ENCODE data around the gene HCFC1R1.

DNA sequence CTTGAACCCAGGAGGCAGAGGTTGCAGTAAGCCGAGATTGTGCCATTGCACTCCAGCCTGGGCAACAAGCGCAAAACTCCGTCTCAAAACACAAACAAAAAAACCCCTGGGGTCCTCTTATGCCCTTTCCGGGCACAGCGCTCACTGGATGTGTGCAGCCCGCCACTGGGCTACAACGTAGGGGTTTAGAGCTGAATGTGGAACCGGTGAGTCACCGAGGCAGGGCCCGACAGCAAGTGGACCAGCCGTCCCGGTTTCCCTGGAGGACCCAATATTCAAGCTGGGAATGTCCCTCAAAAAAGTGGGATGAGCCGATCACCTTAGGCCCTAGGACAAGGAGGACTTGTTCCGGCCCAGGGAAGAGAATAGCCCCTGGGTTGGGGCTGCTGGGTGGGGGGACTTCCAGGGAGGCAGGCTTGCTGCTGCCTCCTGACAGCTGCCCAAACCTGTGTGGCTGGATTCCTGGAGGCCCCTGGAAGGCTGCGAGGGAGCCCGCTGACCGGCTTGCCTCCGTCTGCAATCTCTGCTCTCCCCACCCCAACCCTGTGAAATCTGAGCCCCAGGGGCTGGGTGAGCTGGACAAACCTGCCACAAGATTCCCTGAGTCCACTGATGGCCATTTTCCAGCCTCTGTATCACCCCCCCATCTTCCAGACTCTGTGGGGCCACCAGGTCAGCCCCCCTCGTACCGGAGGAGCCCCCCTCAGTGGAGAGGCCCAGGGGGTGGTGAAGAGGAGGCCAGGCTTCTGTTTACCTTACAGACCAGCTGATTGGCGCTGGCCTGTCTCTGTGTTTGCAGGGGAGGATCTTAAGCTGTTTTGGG, 14.0 kb downstream of the HCFC1R1 start:
- TF ChIP-seq, protein P1, sequence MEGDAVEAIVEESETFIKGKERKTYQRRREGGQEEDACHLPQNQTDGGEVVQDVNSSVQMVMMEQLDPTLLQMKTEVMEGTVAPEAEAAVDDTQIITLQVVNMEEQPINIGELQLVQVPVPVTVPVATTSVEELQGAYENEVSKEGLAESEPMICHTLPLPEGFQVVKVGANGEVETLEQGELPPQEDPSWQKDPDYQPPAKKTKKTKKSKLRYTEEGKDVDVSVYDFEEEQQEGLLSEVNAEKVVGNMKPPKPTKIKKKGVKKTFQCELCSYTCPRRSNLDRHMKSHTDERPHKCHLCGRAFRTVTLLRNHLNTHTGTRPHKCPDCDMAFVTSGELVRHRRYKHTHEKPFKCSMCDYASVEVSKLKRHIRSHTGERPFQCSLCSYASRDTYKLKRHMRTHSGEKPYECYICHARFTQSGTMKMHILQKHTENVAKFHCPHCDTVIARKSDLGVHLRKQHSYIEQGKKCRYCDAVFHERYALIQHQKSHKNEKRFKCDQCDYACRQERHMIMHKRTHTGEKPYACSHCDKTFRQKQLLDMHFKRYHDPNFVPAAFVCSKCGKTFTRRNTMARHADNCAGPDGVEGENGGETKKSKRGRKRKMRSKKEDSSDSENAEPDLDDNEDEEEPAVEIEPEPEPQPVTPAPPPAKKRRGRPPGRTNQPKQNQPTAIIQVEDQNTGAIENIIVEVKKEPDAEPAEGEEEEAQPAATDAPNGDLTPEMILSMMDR (IDR thresholded peaks at IDR 0.05) = no peak
- TF ChIP-seq POLR2A (IDR thresholded peaks at IDR 0.05) = no peak
